Mucosa of descending colon (tissue), 3 donors: ENCODE measurements around the gene UBQLN4. TPM values are rescaled to one million over a fixed set of nuclear protein-coding genes. Genes with fewer than 3 reads are reported as not detected.

Experiments used
- ATAC-seq: fragments of 200-7000 bp; cut with Tn5 transposase; one replicate; pipeline ENCODE4 v1.9.1; 2020; ENCODE audit warnings: mild to moderate bottlenecking, moderate library complexity
- DNase-seq, 3 donors: peaks; one replicate each; pipeline ENCODE4 v3.0.0-alpha.2; 2020
- H3K36me3 ChIP-seq: fragments of 200-600 bp; one replicate; pipeline ENCODE4 v1.8.0; 2021; ENCODE audit warnings: low read depth, mild to moderate bottlenecking
- H3K4me1 ChIP-seq: fragments of 200-600 bp; one replicate; pipeline ENCODE4 v1.8.0; 2021; ENCODE audit warnings: low read depth, mild to moderate bottlenecking
- H3K4me3 ChIP-seq: fragments of 200-600 bp; one replicate; pipeline ENCODE4 v1.8.0; 2021; ENCODE audit warnings: mild to moderate bottlenecking
- H3K9me3 ChIP-seq: fragments of 200-600 bp; one replicate; pipeline ENCODE4 v1.8.0; 2021; ENCODE audit warnings: mild to moderate bottlenecking
- intact Hi-C, 2 donors: fragments of 100-400 bp; cut with DNase I in 1 of 2; cut with micrococcal nuclease in 1 of 2; formaldehyde crosslinking; loops; one replicate each; pipeline versions ENCODE4 v1.11.0 to v1.11.1; 2022; cut with DNase I, micrococcal nuclease
- total RNA-seq, 3 donors: library from RNA; stranded (reverse); fragmentation: NEBNext Ultra II Directional in 2 of 3; extraction: Animal tissue kit (Norgen Biotek cat#: 25700) in 2 of 3; gene quantifications; one replicate each; pipeline versions ENCODE4 v1.2.1 to v1.2.4, GENCODE V29; 2021 to 2023
- TF ChIP-seq, protein P1 (sequence below): fragments of 200-600 bp; IDR thresholded peaks from one replicate; pipeline ENCODE4 v1.8.0; 2022; ENCODE audit warnings: antibody characterized with exemption, mild to moderate bottlenecking
- donor health status: DM: no; HTN: no; CAD: no; lungs with moderate emphysema.
- donor health status: DM: no; HTN: no; CAD: no.
- donor health status: DM: no; HTN: yes; CAD: no.

The UBQLN4 gene
- total RNA-seq, 3 donors from 2014 or later, result 23.7 to 36.9 (median 23.9) TPM

DNA sequence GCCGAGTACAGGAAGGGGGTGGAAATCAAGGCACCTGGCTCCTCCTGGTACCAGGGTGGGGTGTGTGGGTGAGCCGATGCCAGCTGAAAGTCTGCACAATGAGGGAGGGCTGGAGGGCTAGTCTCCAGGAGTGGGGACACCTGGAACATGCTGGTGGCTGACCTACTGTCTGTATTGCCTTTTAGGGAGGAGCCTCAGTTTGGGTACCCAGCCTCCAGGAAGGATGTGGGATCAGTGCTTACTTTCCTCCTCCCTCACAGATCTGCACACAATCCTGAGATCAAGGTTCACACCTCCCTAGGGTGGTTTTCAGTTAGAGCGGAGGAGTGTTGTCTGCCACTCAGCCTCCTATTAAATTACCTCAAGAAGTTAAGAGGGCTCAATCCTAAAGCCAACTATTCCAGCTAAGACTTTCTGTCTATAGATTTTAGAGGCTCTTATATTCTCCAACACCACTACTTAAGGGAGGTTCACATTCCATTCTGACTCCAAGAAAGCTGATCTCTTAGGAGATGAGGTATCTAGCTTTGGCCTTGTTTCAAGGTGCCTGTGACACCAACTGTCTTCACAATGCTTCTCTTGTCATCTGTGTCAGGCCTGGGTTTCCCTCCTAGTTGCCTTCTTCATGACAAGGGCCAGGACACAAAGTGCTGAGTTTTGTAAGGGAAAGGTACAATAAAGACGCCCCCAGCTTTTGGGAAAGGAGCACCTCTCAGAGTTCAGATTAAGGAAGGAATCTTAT, 48.6 kb downstream of the UBQLN4 start:
- TF ChIP-seq, protein P1, sequence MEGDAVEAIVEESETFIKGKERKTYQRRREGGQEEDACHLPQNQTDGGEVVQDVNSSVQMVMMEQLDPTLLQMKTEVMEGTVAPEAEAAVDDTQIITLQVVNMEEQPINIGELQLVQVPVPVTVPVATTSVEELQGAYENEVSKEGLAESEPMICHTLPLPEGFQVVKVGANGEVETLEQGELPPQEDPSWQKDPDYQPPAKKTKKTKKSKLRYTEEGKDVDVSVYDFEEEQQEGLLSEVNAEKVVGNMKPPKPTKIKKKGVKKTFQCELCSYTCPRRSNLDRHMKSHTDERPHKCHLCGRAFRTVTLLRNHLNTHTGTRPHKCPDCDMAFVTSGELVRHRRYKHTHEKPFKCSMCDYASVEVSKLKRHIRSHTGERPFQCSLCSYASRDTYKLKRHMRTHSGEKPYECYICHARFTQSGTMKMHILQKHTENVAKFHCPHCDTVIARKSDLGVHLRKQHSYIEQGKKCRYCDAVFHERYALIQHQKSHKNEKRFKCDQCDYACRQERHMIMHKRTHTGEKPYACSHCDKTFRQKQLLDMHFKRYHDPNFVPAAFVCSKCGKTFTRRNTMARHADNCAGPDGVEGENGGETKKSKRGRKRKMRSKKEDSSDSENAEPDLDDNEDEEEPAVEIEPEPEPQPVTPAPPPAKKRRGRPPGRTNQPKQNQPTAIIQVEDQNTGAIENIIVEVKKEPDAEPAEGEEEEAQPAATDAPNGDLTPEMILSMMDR, result no peak
- peak; percentile 60 to 67 (median 65) for DNase-seq
- peaks cover 6% of the 10 kb centered on the region for H3K4me1 ChIP-seq
- intact Hi-C loops, result no loop called here
- no peaks in the 10 kb centered on the region for H3K9me3 ChIP-seq
- no peaks in the 10 kb centered on the region for H3K36me3 ChIP-seq
- H3K4me3 ChIP-seq, result no peak overlapping the region
- peak; percentile 77 for ATAC-seq

DNA sequence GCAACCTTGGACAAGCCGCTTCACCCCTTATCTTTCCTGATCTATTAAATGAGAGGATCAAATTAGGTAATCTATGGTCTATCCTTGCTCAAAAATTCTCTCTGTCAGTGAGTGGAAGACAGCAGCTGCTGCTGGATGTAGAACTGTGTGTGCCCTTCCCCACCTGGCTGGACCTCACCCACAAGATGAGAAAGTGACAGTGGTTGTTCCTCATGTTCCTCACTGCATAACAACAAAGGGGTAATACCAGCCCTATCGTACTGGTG, 49.7 kb downstream of the UBQLN4 start:
- TF ChIP-seq, protein P1, result no peak
- H3K9me3 ChIP-seq, result no peaks in the 10 kb centered on the region
- intact Hi-C loops, result no loop called here
- ATAC-seq, result no peak
- H3K36me3 ChIP-seq, result no peaks in the 10 kb centered on the region
- peak in 1 of 3 donors; percentile 25 for DNase-seq
- no peak overlapping the region for H3K4me3 ChIP-seq
- peaks cover 6% of the 10 kb centered on the region for H3K4me1 ChIP-seq

DNA sequence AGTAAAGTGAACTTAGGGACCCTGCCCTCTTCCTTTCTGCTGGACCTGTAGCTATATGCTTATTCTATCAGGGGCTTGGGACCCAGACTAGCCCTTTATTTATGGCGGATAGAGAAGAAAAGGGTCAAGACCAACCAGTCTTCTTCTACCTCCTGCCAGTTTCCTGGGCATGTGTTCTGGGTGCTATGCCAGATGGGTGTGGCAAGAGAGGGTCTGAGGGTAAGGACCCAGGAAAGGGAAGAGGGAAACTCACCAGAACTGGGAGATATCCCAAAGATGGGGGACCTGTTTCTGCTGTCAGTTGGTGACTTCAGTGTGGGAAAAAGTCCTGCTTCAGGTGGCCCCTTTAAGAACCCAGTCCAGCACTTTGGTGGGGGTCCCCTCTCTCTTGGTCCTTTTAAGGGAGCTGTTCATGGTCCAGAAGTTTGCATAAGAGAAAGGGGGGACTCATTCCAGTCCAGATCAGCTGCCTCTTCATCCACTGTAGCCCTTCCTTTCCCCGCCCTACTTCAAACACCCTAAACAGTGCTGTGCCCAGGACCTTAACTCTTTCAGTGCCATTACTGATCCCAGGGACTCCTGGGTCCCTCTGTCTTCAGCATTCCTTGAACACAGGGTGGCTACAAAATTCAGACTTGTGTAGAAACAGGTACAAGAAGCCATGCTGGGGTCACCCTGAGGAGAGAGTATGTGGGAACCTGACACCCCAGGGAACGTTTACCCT, 51.2 kb downstream of the UBQLN4 start:
- Histone ChIP-seq H3K9me3 (no peaks in the 10 kb centered on the region), H3K36me3 (no peaks in the 10 kb centered on the region), H3K4me1 (peaks cover 6% of the 10 kb centered on the region), H3K4me3 (no peak overlapping the region)
- ATAC-seq (peak; percentile 68), DNase-seq (peak in 1 of 3 donors; percentile 67)
- intact Hi-C loops, result no loop called here
- TF ChIP-seq, protein P1, result no peak

DNA sequence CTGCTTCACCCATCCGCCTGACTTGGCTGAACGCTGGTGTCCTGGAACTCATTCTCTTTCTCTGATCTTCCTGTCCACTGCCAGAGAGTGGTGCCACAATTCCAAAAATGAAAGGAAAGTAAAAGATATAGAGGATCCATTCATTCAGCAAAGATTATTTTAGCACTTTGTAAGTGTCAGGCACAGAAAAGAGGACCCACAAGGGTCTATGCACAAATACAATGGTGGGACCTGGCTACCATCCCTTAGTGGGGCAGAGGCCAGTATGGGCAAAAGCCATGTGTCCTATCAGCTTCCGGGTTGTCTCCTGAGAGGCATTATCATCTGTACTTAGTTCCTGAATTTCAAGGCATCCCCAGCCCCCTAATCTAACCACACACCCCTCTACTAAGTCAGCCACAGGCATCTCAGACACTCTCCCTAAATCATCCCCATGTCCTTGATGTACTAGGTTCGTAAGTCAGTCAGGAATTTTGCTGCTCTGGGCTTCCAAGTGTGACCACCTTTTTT, 51.9 kb downstream of the UBQLN4 start:
- Histone ChIP-seq H3K4me3 (no peak overlapping the region), H3K36me3 (no peaks in the 10 kb centered on the region), H3K9me3 (no peaks in the 10 kb centered on the region), H3K4me1 (peaks cover 6% of the 10 kb centered on the region)
- DNase-seq (peak in 2 of 3 donors; percentile 41 to 64), ATAC-seq (peak; percentile 39)
- intact Hi-C loops, result no loop called here
- TF ChIP-seq, protein P1, result no peak

DNA sequence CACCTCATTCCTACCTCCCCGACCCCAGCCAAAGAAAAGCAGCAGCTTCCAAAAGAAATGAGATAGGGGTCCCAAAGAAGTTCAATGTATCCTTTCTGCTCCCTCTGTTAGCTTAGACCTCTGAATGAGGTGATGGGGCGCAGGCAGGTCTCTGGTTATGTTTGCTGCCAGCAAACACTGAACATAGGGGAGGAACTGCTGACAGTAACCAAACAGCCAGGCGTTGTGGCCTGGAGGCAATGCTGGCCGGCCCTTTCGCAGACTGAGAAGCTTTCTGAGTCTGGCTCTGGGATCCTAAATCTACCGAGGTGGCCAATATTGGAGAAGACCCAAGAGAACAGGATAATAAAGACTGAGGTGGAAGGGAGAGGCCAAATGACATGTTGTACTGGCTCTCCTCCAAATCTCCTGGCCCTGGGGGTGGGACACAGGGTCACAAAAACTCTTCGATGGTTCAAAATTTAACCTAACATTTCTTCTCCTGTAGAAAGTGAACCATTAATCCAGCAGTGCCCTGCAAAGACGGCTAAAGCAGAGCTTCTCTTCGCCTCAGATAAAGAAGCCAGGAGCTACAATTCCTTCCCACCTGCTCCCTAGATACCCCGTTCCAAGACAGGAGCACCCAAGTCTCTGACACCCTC, 52.5 kb downstream of the UBQLN4 start:
- DNase-seq (peak in 2 of 3 donors; percentile 25 to 51), ATAC-seq (peak; percentile 6)
- no peak overlapping the region for H3K4me3 ChIP-seq

More for the DNA sequence above, 52.5 kb downstream of the UBQLN4 start:
- TF ChIP-seq, protein P1, result no peak
- H3K36me3 ChIP-seq, result no peaks in the 10 kb centered on the region
- H3K4me1 ChIP-seq, result peaks cover 6% of the 10 kb centered on the region
- H3K9me3 ChIP-seq, result no peaks in the 10 kb centered on the region
- intact Hi-C loops, result no loop called here
